ENCODE measurements around the gene NDUFS8. TPM values are rescaled to one million over a fixed set of nuclear protein-coding genes. Genes with fewer than 3 reads are reported as not detected.

NDUFS8 gene
- polyA plus RNA-seq, 3 donors = 77.7 to 240 (median 115) TPM

DNA sequence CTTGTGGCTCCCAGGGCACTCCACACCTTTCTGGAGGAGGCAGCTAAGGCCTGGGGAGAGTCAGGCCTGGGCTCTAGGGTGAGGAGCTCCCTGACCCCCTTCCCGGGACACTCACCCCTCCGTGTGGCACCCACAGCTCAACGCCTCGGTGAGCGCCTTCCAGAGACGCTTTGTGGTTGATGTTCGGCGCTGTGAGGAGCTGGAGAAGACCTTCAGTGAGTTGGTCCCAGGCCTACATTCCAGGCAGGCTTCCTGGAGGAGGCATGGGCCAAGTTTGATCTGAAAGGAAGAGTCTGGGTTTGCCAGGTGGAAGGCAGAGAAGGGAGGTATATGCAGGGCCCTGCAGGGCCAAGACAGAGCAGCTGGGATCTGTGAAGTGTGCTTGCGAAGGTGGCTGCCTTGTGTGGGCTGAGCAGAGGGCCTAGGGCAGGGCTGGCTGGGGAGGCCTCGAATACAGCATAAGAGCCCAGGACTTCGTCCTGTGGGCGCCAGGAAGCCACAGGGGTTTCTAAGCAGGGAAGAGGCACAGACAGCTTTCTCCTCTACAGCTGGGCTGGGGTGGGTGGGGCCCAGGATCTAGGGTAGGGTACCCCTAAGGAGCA is 11.2 kb downstream of the NDUFS8 start:
- H3K27ac ChIP-seq (ENCODE audit: low read depth, low read length) = no peak overlapping the region

GRCh38 chr11:68042219-68043028 is 11.9 kb downstream of the NDUFS8 start:
- no peak overlapping the region for H3K27ac ChIP-seq (ENCODE audit: low read depth, low read length)
- WGBS, 3 donors = 43 to 92% (median 86%) methylated on average over 26 to 27 of the region's 27 CpGs

More for the DNA sequence above, 11.2 kb downstream of the NDUFS8 start:
- 56 to 85% (median 80%) methylated on average over 12 of the region's 12 CpGs for WGBS, 3 donors

DNA sequence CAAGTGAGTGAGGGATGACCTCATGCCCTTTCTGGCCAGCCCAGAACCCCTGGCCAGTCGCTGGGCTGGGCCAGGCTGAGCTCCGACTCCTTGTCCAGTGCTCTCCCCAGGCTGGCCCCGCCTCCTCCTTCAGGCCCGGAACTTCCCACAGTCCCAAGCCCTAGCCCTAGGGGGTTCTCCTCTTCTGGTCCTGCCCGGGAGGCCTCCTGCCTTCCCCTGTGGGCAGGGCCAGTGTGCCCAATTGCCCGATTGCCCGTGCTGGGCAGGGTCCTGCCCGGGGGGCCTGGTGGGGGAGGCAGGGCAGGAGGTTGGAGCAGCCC is 12.5 kb downstream of the NDUFS8 start:
- WGBS, 3 donors = 31 to 74% (median 59%) methylated on average over 8 of the region's 8 CpGs
- H3K27ac ChIP-seq (ENCODE audit: low read depth, low read length) = no peak overlapping the region

DNA sequence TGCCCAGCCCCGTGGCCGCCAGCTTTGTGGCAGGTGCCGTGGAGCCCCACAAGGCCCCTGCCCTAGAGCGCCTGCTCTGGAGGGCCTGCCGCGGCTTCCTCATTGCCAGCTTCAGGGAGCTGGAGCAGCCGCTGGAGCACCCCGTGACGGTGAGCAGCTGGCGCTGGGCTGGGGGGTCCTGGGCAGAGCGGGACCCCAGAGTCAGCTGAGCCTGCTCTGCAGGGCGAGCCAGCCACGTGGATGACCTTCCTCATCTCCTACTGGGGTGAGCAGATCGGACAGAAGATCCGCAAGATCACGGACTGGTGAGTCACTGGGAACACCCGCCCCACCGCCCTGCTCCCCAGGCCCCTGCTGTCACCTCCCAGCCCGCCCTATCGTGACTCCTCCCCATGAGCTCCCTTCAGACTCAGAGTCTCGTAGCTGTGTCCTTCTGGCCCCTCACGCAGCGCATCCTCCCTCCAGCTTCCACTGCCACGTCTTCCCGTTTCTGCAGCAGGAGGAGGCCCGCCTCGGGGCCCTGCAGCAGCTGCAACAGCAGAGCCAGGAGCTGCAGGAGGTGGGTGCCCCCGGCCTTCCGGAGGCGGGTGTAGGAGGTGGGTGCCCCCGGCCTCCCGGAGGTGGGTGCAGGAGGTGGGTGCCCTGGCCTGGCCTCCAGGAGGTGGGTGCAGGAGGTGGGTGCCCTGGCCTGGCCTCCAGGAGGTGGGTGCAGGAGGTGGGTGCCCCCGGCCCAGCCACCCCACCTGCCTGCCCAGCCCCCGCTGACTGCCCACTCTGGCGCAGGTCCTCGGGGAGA is 13.1 kb downstream of the NDUFS8 start:
- 50 to 81% (median 80%) methylated on average over 26 to 36 of the region's 36 CpGs for WGBS, 3 donors
- H3K27ac ChIP-seq (ENCODE audit: low read depth, low read length) = no peak overlapping the region

- H3K27ac ChIP-seq (ENCODE audit: low read depth, low read length) = no peak overlapping the region
- WGBS, 3 donors = 54 to 92% (median 89%) methylated on average over 20 to 24 of the region's 24 CpGs
Measured at GRCh38 chr11:68044145-68044813, 13.8 kb downstream of the NDUFS8 start.

GRCh38 chr11:68044898-68045351 is 14.4 kb downstream of the NDUFS8 start:
- no peak overlapping the region for H3K27ac ChIP-seq (ENCODE audit: low read depth, low read length)
- WGBS, 3 donors = 93 to 94% (median 94%) methylated on average over 18 of the region's 18 CpGs

- 88 to 89% (median 89%) methylated on average over 37 of the region's 37 CpGs for WGBS, 3 donors
- no peak overlapping the region for H3K27ac ChIP-seq (ENCODE audit: low read depth, low read length)
Measured at GRCh38 chr11:68047437-68048290, 17.2 kb downstream of the NDUFS8 start.

DNA sequence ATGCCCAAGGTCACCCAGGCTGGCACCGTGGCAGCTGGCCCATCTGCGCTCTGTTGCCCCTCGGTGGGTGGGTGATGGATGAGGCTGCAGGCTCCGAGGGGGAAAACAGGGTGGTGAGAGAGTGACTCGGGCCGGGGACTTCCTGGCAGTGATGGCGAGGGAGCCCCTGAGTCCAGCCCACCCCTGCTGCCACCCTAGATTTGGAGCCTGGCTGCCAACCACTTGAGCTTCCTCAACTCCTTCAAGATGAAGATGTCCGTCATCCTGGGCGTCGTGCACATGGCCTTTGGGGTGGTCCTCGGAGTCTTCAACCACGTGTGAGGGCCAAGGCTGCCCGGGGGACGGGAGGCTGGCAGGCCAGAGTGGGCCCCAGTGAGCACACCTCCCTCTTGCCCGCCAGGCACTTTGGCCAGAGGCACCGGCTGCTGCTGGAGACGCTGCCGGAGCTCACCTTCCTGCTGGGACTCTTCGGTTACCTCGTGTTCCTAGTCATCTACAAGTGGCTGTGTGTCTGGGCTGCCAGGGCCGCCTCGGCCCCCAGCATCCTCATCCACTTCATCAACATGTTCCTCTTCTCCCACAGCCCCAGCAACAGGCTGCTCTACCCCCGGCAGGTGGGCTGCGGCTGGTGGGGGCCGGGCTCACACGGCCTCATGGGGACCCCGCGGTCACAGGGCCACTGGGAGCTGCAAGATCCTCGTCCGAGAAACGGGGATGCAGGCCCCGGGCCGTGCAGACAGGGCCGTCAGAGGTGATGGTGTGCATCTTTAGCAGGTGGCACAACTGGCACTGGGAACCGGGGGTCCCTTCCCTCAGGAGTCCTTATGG is 18.4 kb downstream of the NDUFS8 start:
- WGBS, 3 donors = 85 to 91% (median 89%) methylated on average over 33 to 35 of the region's 35 CpGs
- H3K27ac ChIP-seq (ENCODE audit: low read depth, low read length) = no peak overlapping the region

DNA sequence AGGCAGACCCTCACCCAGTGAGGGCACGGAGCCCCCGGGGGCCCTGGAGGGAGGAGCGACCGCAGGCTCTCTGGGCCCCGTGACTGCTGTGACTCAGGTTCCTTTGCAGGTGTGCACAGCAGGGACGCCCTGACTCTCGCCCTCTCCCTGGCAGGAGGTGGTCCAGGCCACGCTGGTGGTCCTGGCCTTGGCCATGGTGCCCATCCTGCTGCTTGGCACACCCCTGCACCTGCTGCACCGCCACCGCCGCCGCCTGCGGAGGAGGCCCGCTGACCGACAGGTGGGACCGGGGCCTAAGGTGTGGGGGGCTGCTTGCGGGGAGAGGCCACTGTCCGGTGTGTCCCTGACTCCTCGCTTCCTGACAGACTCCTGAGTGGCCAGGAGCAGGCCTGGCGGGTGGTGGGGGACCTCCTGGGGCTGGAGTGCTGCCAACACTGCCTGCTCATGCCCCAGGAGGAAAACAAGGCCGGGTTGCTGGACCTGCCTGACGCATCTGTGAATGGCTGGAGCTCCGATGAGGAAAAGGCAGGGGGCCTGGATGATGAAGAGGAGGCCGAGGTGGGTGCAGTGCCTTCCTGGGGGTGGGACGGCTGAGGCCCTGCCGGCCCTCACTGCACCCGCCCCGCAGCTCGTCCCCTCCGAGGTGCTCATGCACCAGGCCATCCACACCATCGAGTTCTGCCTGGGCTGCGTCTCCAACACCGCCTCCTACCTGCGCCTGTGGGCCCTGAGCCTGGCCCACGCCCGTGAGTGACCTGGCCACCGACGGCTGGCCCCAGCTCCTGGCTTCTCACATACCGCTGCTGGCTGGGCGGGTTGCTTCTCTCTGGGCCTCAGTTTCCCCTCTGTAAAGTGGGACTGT is 19.3 kb downstream of the NDUFS8 start:
- 77 to 94% (median 91%) methylated on average over 33 to 40 of the region's 40 CpGs for WGBS, 3 donors
- no peak overlapping the region for H3K27ac ChIP-seq (ENCODE audit: low read depth, low read length)

- WGBS, 3 donors = 89 to 97% (median 95%) methylated on average over 18 of the region's 18 CpGs
- no peak overlapping the region for H3K27ac ChIP-seq (ENCODE audit: low read depth, low read length)
Measured at GRCh38 chr11:68050371-68050841, 19.9 kb downstream of the NDUFS8 start.

DNA sequence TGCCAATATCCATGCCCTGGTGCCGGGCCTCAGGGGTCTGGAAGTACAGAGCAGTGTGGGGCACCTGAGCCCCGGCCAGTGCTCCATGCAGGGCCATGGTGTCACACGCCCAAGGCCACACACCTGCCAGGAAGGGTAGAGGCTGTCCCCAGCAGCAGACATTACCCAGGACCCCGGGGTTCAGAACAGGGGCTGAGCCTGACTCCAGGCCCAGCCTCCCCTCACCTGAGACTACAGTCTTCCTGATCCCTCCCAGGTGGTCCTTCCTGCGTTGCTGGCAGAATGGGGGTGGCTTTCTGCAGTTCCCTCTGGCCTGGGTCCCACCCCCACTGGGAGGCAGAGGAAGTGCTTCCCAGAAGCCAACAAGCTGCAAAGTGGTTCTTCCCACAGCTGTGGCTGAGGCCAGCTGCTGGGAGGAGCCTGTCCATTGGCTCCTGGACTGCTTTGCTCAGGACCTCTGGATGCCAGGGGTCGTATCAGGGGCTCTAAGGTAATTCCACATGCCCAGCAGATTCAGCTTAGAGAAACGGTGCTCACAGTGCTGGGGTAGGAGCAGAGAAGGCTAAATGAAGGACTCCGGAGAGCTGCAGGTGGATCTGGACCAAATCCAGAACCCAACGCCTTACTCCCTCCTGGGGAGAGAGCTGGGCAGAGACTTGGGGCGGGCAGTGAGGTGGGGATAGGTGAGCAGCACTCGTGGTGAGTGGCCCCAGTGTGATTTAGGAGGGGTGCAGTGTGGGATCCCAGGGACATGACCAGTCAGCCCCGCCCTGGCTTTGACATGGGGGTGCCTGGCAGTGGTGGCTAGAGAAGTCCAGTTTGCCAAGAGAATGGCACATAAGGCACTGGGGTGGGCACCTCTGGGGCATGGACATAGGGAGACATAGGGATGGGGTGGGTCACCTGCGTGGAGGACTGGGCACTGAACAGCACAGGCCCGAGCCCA is 21.0 kb downstream of the NDUFS8 start:
- H3K27ac ChIP-seq (ENCODE audit: low read depth, low read length) = no peak overlapping the region
- 67 to 83% (median 79%) methylated on average over 14 of the region's 14 CpGs for WGBS, 3 donors

GRCh38 chr11:68052137-68052873 is 21.8 kb downstream of the NDUFS8 start:
- H3K27ac ChIP-seq (ENCODE audit: low read depth, low read length) = no peak overlapping the region
- WGBS, 3 donors = 84 to 91% (median 91%) methylated on average over 15 of the region's 15 CpGs

DNA sequence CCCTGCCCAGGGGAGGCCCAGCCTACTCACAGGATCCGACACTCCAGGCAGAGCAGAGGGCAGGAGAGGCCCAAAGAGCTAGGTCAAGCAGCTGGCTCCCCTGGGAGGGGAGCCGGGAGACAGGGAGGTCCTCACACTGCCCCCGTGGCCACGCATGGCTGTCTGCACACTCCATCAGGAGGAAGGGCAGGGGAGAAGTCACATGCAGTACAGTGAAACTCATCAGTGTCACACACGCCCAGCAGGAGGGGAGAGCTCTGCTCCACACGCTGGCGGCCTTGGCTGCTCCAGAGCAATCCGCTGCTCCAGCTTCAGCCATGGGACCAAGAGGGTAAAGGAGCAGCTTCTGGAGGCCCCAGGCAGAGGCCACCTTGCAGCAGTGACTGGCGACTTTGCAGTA is 22.6 kb downstream of the NDUFS8 start:
- 49 to 71% (median 65%) methylated on average over 9 of the region's 9 CpGs for WGBS, 3 donors
- H3K27ac ChIP-seq (ENCODE audit: low read depth, low read length) = no peak overlapping the region

DNA sequence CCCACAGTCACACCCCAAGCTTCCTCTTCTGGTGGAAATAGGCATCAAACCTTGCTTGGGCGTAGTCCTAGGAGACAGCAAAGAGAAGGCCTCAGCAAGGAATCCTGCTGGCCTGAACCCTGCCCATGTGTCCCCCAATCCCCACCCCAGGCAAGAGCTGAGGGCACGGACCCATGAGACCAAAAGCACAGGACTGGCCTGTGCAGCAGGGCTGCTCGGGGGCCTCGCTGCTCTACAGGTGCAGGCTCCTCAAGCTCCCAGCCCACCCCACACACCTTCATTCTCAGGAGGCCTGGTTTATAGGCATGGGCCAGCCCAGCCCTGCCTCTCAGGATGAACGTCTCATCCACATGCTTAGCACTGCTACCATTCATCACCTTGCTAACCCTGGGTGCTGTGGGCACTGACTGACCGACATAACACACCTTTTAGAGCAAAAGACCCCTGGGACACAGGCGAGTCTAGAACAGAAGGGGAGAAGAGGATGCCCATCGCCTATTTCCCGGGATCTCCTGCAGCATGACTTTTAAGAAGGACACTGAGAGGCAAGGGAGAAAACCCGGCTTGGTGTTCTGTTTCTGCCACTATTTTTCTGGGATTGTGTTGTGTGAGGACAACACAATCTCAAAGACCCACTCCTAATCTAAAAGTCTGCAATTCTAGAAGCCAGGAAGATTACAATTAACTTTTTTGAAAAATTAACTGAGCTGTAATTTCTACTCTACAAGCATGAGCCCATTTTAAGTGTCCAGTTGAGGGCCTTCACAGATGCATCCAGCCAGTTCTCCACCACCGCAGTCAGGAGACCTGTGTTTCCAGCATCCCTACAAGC is 23.7 kb downstream of the NDUFS8 start:
- WGBS, 3 donors = 85 to 92% (median 91%) methylated on average over 11 of the region's 11 CpGs

More for the DNA sequence above, 23.7 kb downstream of the NDUFS8 start:
- no peak overlapping the region for H3K27ac ChIP-seq (ENCODE audit: low read depth, low read length)

All from adipose tissue (tissue), 3 donors.